Measurements from ENCODE around the gene STX3. TPM values are rescaled to one million over a fixed set of nuclear protein-coding genes. Genes with fewer than 3 reads are reported as not detected.

Gene STX3
- total and polyA plus RNA-seq, 2 donors (not counting 1 experiment from before 2014, with no cell fraction given) = 7.6 to 16.6 TPM

GRCh38 chr11:59766542-59767224, 11.5 kb downstream of the STX3 start:
- H3K79me2 ChIP-seq (ENCODE audit: control insufficient read depth, insufficient read depth, low read length) = peaks cover 11% of the 10 kb centered on the region
- no peaks in the 10 kb centered on the region for H3K9me3 ChIP-seq (ENCODE audit: control extremely low read depth in 1 of 3, control insufficient read depth in 2 of 3, insufficient read depth in 1 of 3, low read length in 2 of 3)
- Mint-ChIP-seq H3K27ac (peak overlapping the region; percentile 69), H3K27me3 (no peaks in the 10 kb centered on the region), H3K9me3 (ENCODE audit: insufficient read depth) (no peaks in the 10 kb centered on the region), H3K4me3 (no peak overlapping the region), H3K4me1 (peaks cover 17% of the 10 kb centered on the region)
- ChIA-PET POLR2A (no interaction called here), CTCF (interaction anchor here (1.8 to 3.2 kb wide), 2 partner anchors 12 to 35 kb away, joined by 7 to 17 read pairs; partner anchors contain the start of gene STX3)
- 67% methylated on average over 4 of the region's 6 CpGs for WGBS (ENCODE audit: insufficient coverage)
- H3K4me2 ChIP-seq (replicated peaks; ENCODE audit: low read depth, low read length, poor library complexity, severe bottlenecking) = peak overlapping the region; percentile 22
- H2AFZ ChIP-seq (ENCODE audit: insufficient read depth, low read depth, low read length, poor library complexity, severe bottlenecking) = peak overlapping the region; percentile 44
- no peak overlapping the region for H3K9ac ChIP-seq (ENCODE audit: low read length)
- DNase-seq (no peak), ATAC-seq (ENCODE audit: low read depth) (no peak)
- no peak overlapping the region for H3K4me3 ChIP-seq (ENCODE audit: control extremely low read depth in 1 of 5, extremely low read depth in 1 of 5, insufficient read depth in 1 of 5, low read depth in 2 of 5, low read length in 4 of 5)
- H3K36me3 ChIP-seq (replicated peaks in 1 of 2; ENCODE audit: control extremely low read depth in 1 of 2, control insufficient read depth in 1 of 2, extremely low read depth in 1 of 2, insufficient read depth in 2 of 2, low read length in 1 of 2) = no peaks in the 10 kb centered on the region
- peak overlapping the region in 1 of 2 donors; percentile 42 for H3K27ac ChIP-seq (ENCODE audit: low read length in 2 of 2)
- TF ChIP-seq EZH2 (IDR thresholded peaks at IDR 0.05; ENCODE audit: borderline replicate concordance, insufficient read depth, low read depth, low read length, poor library complexity, severe bottlenecking) (no peak), CTCF (IDR thresholded peaks at IDR 0.05) (no peak)
- H3K4me1 ChIP-seq (ENCODE audit: control insufficient read depth in 2 of 2, insufficient read depth in 2 of 2, low read length in 2 of 2) = peaks cover 12 to 24% of the 10 kb centered on the region in 2 donors
- no peaks in the 10 kb centered on the region for H3K27me3 ChIP-seq (replicated peaks in 1 of 4; ENCODE audit: control extremely low read depth in 1 of 4, control insufficient read depth in 3 of 4, insufficient read depth in 4 of 4, low read length in 3 of 4)
- intact Hi-C loops (cut with micrococcal nuclease) = no loop called here
- no peaks in the 10 kb centered on the region for H4K20me1 ChIP-seq (ENCODE audit: control insufficient read depth, insufficient read depth, low read length, poor library complexity, severe bottlenecking)

- Histone ChIP-seq H3K27me3 (replicated peaks in 1 of 4; ENCODE audit: control extremely low read depth in 1 of 4, control insufficient read depth in 3 of 4, insufficient read depth in 4 of 4, low read length in 3 of 4) (no peaks in the 10 kb centered on the region), H3K79me2 (ENCODE audit: control insufficient read depth, insufficient read depth, low read length) (peaks cover 15% of the 10 kb centered on the region), H3K4me1 (ENCODE audit: control insufficient read depth in 2 of 2, insufficient read depth in 2 of 2, low read length in 2 of 2) (peaks cover 17 to 29% of the 10 kb centered on the region in 2 donors), H3K9me3 (ENCODE audit: control extremely low read depth in 1 of 3, control insufficient read depth in 2 of 3, insufficient read depth in 1 of 3, low read length in 2 of 3) (no peaks in the 10 kb centered on the region), H2AFZ (ENCODE audit: insufficient read depth, low read depth, low read length, poor library complexity, severe bottlenecking) (peak overlapping the region; percentile 44), H4K20me1 (ENCODE audit: control insufficient read depth, insufficient read depth, low read length, poor library complexity, severe bottlenecking) (no peaks in the 10 kb centered on the region), H3K9ac (ENCODE audit: low read length) (no peak overlapping the region), H3K4me3 (ENCODE audit: control extremely low read depth in 1 of 5, extremely low read depth in 1 of 5, insufficient read depth in 1 of 5, low read depth in 2 of 5, low read length in 4 of 5) (no peak overlapping the region), H3K4me2 (replicated peaks; ENCODE audit: low read depth, low read length, poor library complexity, severe bottlenecking) (peak overlapping the region; percentile 22), H3K27ac (ENCODE audit: low read length in 2 of 2) (peak overlapping the region in 1 of 2 donors; percentile 42), H3K36me3 (replicated peaks in 1 of 2; ENCODE audit: control extremely low read depth in 1 of 2, control insufficient read depth in 1 of 2, extremely low read depth in 1 of 2, insufficient read depth in 2 of 2, low read length in 1 of 2) (no peaks in the 10 kb centered on the region)
- WGBS (ENCODE audit: insufficient coverage) = no CpG with 5 or more reads among the region's 1 CpG
- TF ChIP-seq CTCF (IDR thresholded peaks at IDR 0.05) (no peak), EZH2 (IDR thresholded peaks at IDR 0.05; ENCODE audit: borderline replicate concordance, insufficient read depth, low read depth, low read length, poor library complexity, severe bottlenecking) (no peak)
- POLR2A ChIA-PET = interaction anchor here (0.6 kb wide), 1 partner anchor 21 kb away, joined by 4 read pairs; no protein-coding TSS in a partner anchor
- no peaks in the 10 kb centered on the region for H3K27me3 Mint-ChIP-seq
- peaks cover 22% of the 10 kb centered on the region for H3K4me1 Mint-ChIP-seq
- no peak for ATAC-seq (ENCODE audit: low read depth)
- H3K27ac Mint-ChIP-seq = peak overlapping the region; percentile 69
- H3K4me3 Mint-ChIP-seq = no peak overlapping the region
- intact Hi-C loops (cut with micrococcal nuclease) = no loop called here
- H3K9me3 Mint-ChIP-seq (ENCODE audit: insufficient read depth) = no peaks in the 10 kb centered on the region
- CTCF ChIA-PET = interaction anchor here (1.8 to 3.2 kb wide), 2 partner anchors 13 to 35 kb away, joined by 7 to 17 read pairs; partner anchors contain the start of gene STX3
- no peak for DNase-seq
These were observed 12.0 kb downstream of the STX3 start for GRCh38 chr11:59767225-59767611.

Measured in B cell (primary cell).